SHP77 treated with DMSO at 0.1 percent for 48 hours (cell line): Measurements from ENCODE around the gene MYO1F.
"Not testable (repeated sequence)": the region's sequence is repeated elsewhere in the genome, so short reads cannot be mapped to it uniquely, and the experiment has no call there.

ENCODE experiments used
- DNase-seq: peaks from one replicate; lab custom pipeline; 2025; lab: John Stamatoyannopoulos, UW

The MYO1F gene

DNA sequence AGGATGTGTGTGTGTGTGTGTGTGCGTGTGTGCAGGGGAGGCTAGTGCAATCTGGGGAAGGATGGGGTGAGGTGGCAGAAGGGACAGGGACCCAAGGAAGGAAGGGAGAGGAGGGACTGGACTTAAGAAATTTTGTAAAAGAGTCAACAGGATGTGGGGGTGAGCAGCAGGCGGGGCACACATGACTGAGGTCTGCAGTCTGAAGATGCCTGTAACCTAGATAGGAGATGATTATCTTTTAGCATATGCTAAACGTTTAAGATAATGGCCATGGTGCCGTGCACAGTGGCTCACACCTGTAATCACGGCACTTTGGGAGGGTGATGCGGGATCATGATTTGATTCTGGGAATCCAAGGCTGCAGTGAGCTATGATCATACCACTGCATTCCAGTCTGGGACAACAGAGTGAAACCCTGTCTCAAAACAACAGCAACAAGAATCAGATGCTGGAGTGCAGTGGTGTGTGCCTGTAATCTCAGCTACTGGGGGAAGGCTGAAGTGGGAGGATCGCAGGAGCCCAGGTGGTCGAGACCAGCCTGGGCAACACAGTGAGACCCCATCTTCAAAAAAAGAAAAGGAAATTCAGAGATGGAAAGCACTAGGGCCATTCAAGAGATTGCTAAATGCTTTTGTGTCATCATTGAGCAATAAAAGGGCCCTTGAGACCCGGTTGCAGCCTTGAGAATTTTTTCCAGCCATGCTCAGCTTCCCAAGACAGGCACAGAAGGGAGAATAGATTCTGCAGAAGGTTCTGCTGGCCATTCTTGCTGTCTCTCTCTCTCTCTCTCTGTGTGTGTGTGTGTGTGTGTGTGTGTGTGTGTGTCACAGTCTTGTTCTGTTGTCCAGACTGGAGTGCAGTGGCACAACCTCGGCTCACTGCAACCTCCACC, 59.4 kb downstream of the MYO1F start:
- DNase-seq = no peak

DNA sequence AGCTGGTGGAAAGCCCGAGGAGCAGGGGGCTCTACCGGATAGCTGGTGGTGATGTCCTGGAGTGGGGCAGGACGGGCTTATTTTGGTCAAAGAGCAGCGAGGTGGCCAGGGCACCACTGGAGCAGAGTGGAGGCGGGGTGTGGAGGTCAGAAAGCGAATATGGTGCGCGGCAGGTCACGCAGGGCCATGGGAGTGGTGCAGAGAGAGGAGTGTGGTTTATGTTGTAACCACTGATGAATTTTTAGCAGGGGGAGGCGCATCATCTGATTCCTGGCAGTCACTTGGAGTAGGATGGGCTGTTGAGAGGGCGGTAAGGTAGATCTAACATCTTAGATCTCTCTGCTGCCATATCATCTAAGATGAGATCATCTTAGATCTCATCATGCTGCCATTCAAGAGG, 61.9 kb downstream of the MYO1F start:
- no peak for DNase-seq

DNA sequence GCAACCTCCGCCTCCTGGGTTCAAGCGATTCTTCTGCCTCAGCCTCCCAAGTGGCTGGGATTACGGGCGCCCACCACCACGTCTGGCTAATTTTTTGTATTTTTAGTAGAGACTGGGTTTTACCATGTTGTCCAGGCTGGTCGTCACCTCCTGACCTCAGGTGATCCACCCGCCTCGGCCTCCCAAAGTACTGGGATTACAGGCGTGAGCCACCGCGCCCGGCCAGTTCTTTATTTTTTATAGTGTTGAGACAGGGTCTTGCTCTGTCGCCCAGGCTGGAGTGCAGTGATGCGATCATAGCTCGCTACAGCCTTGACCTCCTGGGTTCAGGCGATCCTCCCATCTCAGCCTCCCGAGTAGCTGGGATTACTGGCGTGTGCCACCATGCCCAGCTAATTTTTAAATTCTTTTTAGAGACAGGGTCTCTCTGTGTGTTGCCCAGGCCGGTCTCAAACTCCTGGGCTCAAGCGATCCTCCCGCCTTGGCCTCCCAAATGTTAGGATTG, 62.7 kb downstream of the MYO1F start:
- not testable (repeated sequence) for DNase-seq

DNA sequence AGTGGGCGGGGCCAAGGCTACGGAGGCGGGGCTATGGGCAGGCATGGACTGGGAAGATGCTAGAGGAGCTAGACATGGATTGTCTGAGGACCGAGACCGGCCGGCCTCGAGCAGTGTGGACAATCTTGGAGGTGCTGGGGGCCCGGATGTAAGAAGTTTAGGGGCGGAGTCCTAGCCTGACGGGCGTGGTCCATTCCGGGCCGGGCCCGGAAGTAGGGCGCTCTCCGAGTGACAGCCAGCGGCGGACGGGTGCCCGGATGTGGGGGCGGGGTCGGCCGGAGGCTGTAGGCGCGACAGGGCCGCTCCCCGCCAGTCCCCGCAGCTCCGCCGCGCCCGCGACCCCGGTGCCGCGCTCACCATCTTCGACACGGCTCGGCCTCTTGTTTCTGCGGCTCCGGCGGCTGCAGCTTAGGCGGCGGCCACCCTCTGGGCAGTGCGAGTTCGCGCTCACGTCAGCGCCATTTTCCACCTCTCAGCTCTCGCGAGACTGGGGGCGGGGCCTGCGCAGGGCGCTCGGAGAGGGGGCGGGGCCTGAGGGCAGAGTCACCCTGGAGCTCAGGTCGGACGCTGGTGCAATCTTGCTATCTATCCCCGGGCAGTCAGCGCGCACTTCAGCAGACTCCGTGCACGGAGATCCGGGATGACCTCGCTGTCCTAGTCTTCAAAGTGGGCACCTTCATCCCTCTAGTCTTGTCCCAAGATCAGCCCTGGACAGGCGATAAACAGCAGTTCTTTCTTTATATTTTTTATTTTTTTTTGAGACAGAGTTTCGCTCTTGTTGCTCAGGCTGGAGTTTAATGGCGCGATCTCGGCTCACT, 63.3 kb downstream of the MYO1F start, which contains the start of gene ZNF414:
ZNF414 (minus strand) TSS at position 481 of the 818 bp plus-strand sequence; CDS start at position 360, 121 bp downstream.
- DNase-seq = peak; percentile 87

DNA sequence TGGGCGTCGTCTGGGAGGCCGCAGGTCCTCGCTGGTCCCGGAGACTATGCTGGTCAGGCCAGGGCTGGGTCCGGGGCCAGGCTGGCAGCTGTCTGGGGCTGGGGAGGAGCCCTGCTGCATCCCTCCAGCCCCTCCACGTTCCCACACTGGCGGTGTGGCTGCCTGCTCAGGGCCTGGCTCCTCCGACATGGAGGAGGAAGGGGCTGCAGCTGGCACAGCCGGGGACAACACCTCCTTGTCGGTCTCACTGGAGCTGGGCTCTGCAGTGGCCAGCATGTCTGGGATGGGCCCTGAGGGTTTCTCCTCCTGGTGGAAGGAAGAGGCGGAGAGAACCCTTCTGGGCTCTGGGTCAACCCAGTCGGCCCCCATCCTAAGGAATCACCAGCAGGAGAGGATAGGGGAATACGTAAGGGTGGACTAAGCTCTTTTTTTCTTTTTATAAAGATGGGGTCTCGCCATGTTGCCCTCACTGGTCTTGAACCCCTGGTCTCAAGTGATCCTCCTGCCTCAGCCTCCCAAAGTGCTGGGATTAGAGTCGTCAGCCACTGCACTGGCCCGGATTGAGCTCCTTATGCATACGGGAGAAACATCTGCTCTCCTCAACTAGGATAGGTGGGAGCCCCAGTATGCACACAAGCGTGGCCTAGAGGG, 64.1 kb downstream of the MYO1F start:
- no peak for DNase-seq

DNA sequence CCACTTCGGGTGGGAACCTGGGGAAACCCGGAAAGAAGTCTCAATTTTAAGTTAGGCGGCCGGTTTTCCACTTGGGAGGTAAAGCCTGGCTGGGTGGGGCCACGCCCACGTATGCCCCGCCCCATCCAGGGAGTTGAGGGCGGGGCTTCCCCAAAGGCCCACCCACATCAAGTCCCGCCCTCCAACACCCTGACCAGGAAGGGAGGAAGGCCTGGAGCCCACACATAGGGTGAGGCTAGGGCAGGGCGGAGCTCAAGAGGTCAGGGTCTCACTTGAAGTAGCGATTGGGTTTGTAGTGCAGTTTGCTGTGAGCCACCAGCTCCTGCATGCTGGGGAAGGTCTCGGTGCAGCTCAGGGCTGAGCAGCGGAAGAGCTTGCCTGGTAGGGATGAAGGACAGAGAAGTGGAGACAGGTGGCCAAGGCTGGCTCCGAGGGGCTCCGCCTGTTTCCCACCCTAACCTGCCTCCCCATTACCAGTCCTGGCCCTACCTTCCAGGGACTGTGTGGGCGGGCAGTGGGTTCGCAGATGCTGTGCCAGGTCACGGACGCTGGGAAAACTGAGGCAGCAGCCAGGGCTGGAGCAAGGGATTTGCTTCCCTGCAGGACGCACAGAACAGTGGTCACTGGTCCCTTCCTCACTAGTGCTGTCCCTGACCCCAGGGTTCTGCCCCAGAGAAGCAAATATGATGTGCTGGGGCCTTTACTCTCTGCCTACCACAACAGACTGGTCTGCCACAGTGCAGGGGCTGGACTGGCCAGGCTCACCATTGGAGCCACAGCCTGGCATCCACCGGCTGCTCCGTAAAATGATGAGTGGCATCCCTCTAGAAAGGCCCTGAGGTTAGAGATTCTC, 64.9 kb downstream of the MYO1F start:
- peak; percentile 38 for DNase-seq

DNA sequence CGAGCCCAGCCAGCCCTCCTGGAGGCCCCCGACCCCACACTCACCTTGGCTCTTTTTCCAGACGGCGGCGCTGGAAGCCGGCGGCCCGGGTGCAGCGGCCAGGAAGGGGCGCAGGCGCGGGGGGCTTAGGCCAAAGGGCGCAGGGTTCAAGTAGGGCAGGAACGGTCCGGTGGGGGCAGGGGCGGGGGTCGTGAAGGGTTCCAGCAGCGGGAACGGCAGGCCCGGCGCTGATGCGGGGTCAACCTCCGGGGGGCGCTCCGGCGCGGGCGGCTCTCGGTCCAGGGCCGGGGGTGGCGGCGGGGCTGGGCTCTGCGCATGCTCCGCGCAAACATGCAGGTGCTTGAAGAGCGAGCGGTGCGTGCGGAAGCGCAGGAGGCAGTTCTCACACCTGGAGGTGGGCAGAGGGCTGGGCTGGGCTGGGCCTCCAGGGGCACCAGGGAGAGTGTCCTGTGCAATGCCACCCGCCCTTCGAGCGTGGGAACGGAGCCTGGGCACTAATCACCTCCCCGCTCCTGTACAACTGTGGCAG, 65.6 kb downstream of the MYO1F start:
- no peak for DNase-seq

DNA sequence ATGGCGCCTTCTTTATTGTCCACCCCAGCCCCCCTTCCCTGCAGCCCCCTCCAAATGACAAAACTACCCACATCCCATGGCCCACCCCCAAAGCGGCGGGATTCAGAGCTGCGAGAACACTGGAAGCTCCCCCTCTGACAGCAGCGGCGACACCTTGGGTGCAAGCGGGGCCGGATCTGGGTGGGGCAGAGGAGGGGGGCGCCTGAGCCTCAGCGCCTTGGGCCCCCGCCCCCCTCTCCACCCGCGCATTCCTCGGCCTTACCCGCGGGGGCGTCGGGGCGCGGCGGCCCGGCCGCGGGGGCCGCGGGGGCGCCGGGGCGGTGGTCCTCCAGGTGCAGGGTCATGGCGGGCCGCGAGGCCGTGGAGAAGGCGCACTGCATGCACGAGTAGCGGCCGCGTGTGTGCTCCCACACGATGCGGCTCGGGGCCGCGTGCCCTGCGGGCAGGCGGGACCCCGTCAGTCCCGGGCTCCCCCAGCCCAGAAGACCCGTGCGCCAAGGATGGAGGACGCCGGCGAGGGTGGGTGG, 66.6 kb downstream of the MYO1F start:
- DNase-seq = no peak

DNA sequence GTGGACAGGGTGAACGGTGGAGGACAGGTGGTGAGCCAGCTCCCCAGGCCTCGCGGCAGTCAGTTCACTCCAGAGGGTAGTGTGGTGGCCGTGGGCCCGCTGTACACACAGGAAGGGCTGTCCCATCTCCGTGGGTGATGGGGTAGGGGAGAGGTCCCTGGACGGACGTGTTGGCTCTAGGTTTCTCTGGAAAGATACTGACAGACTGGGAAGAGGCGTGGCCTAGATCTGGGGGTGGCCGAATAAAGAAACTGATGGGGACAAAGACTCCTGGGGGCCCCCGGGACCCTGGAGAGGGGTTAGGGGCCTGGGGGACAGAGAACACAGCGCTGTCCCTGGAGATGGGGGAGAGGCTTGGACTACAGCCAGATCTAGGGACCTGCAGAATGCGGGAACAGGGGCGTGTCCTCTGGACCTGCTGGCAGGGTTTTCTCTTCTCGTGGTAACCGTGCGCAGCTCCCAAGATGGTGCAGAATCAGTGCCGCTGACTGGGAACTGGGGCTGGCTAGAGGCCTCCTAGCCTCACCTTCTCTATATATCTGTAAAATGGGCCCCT, 70.8 kb downstream of the MYO1F start:
- DNase-seq = no peak

DNA sequence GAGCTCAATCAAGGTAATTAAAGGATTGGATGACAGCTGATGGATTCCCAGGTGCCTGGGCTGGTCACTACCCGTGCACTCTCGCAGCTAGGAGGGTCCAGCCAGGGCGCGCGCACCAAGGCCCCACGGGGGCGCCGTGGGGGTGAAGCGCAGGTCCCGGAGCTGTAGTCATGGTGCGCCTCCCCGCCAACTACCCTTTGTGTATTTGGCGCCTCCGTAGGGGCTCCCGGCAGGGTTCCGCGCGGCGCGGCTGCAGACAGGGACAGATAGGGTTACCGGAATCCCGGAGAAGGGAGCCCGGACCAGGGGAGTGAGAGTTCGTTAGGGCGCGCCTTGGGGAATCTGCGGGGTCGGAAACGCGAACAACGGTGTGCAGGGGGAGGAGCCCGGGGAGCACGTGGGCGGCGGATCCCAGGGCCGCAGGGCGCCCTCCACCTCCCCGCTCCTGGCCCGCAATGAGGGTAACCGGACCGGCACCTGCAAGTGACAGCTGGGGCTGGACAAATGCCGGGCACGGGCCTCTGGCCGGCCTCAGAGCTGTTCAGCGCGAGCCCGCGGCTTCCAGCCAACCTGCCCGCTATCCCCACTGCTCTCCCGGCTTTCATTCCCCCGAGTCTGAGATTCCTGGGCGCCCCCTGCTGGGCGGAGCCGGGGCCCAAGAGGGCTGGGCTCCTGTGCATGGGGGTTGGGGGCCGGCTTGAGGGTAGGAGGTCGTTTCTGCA, 71.4 kb downstream of the MYO1F start:
- DNase-seq = peak; percentile 51

DNA sequence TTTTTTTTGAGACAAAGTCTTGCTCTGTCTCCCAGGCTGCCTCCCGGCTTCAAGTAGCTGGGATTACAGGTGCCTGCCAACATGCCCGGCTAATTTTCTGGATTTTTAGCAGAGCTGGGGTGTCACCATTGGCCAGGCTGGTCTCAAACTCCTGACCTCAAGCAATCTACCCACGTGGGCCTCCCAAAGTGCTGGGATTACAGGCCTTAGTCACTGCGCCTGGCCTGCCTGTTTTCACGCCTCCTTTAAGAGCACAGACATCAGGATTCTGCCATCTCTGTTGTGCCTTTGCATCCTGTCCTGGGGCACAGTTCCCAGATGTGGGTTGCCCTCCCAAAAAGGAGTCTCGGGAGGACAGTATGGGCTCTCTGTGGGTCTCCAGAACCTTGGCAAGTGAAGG, 72.3 kb downstream of the MYO1F start:
- DNase-seq = no peak

DNA sequence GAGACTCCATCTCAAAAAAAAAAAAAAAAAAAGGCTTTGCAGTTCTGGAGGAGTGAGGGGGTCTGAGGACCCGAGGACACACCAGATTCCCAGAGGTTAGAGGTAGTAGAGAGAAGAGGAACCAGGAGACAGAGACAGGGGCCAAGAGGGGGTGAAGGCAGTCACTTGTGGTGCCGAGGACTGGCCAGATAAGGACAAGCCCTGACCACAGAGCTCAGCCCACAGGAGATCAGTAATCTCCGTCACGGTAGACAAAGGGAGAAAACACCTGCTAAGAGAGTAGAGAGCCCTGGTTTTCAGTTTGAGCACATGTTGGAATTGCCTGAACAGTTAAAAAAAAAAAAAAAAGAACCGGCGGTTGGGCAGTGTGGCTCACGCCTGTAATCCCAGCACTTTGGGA, 73.1 kb downstream of the MYO1F start:
- no peak for DNase-seq

DNA sequence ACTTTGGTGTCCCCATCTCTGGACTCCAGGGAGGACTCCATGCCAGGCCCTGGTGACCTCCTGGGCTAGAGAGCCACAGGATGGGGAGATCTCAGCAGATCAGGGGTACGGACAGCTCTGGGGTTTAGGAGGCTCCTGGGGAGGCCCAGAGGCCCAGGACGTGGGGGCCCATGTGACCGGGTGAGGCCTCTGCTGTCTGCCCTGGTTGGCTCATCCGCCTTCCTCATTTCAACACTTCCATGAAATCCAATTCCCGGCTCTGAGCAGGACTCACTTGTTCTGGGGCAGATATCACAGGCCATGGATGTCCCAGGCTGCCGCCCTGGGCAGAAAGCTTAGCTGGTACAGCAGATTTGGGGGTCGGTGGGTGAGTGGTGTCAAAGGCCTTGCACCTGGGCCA, 73.7 kb downstream of the MYO1F start:
- DNase-seq = no peak

DNA sequence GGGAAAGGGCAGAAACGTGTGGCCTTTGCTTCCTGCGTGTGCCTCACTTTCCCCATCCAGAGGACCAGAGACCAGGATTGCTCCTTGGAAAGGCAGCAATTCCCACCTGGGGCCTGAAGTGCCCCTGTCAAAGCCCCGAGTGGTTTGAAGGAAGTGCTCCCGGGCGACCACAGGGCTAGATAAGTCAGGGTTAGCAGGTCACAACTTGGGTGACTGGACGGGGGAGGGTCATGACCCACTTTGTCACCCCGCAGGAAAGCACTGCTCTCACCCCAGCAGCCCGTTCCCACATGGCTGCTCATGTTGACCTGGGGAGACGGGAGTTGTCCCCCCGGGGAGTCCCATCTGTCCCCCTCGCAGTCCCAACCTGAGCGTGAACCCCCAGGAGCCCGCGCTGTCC, 75.3 kb downstream of the MYO1F start:
- DNase-seq = no peak

DNA sequence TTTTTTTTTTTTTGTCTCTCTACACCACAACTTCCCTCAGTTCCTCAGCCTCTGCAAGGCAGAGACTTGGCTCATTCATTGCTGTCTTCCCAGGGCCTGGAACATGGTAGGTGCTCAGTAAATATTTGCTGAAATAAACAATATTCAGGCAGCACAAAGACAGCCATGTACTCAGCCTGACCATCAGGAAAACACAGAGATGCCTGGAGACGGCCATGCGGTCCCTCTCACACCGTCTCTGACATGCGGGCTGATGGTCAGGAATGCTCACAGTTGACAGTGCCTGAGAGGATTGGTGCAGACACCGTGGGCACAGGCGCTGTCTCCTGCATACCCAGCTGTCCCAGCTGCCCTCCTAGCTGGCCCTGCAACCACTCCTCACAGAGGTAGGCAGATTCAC, 75.7 kb downstream of the MYO1F start:
- DNase-seq = no peak

DNA sequence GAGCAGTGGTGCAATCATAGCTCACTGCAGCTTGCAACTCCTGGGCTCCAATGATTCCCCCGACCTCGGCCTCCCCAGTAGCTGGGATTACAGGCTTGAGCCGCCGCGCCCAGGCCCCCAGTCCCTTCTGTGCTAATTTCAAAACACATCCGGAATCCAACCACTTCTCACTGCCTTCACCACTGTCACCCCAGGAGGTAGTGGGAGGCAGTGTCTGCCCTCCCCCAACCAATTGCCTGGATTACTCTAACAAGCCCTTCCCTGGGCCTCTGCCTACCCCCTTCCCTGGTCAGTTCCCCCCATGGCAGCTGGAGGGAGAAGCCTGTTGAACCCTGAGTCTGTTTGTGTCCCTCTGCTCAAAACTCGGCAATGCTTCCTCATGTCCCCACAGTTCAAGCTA, 77.1 kb downstream of the MYO1F start:
- DNase-seq = no peak

DNA sequence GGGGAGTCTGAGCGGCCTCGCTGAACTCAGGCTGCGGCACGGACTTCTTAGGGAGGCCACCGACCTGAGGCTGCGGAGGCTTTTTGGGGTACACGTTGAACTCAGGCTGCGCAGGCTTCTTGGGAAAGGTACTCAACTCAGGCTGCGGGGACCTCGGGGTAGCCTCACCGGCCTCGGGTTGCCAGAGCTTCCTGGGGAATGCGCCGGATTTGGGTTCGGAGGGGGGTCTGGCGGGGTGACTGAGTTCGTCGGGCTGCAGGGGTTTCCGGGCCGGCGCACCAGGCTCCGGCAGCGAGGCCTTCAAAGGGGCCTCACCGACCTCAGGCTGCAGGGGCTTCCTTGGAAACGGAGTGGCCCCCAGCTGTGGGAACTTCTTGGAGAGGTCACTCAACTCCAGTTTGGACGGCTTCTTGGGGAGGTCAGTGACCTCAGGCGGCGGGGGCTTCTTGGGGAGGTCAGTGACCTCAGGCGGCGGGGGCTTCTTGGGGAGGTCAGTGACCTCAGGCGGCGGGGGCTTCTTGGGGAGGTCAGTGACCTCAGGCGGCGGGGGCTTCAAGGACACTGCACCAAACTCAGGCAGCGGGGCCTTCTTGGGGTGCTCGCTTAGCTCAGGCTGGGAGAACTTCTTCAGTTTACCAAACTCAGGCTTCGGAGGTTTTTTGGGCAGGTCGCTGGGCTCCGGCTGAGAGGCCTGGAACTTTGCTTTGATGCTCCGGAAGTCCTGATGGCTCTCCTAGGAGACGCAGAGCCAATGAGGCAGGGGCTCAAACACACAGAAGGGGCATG, 78.0 kb downstream of the MYO1F start:
- DNase-seq = no peak

DNA sequence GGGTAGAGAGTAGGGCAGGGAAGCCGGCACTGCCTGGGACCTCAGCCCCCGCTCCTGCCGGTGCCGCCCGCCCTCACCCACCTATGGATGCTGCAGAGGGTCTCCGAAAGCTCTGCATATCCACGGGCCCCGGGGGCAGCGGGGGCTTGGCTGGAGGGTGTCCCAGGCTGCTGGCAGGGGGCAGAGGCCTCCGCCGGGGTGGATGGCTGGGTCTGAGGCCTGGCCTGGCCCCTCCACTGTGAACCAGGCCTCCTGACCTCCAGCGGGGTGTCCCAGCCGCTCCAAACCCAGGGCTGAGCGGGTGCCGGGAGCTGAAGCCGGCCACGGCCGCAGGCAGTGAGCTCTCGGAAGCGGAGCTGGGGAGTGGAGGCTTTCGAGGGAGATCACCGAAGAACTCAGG, 78.9 kb downstream of the MYO1F start:
- DNase-seq = no peak

DNA sequence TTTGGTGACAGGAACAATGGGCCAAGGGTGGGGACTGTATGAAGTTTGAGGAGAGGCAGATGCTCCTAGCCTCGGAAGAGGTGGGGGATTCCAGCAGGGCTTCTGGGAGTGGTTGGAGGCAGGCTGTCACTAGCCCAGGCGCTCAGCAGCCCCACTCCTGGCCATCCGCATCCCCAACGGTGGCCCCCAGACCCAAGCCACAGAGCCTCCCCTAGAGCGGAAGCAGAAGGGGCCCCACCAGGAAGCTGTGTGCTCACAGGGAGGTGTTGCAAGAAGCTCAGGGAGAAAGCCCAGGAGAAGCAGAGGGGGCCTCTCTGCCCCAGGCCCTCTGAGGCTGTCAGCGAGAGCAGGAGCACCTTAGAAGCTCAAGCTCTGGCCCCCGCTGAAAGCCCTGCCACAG, 83.1 kb downstream of the MYO1F start:
- DNase-seq = no peak
